ENCODE results near the gene XPO6. TPM values are rescaled to one million over a fixed set of nuclear protein-coding genes. Genes with fewer than 3 reads are reported as not detected.

XPO6 gene
- total and polyA plus RNA-seq, 12 donors = 61.1 to 194 (median 95.8) TPM

- TF ChIP-seq POLR2A (IDR thresholded peaks at IDR 0.05) = no peak
- TF ChIP-seq CTCF (IDR thresholded peaks at IDR 0.05) = peak in 2 of 6 experiments; percentile 13
These were observed 9.5 kb downstream of the XPO6 start for GRCh38 chr16:28202147-28202746.

GRCh38 chr16:28200661-28201060 is 11.1 kb downstream of the XPO6 start:
- no peak for DNase-seq
- WGBS, 4 donors = 77 to 92% (median 87%) methylated on average over 5 of the region's 5 CpGs
- Histone ChIP-seq H3K27me3 (no peaks in the 10 kb centered on the region), H3K27ac (no peak overlapping the region), H3K9me3 (replicated peaks in 1 of 3) (no peaks in the 10 kb centered on the region), H3K4me3 (no peak overlapping the region), H3K4me1 (replicated peaks in 1 of 2) (peaks cover 9 to 36% of the 10 kb centered on the region in 2 donors), H3K36me3 (replicated peaks in 1 of 2) (peaks cover 0 to 23% of the 10 kb centered on the region in 2 donors)
- no peak for TF ChIP-seq POLR2A (IDR thresholded peaks at IDR 0.05)
- no peak for TF ChIP-seq CTCF (IDR thresholded peaks at IDR 0.05)
- intact Hi-C loops (cut with DNase I) = no loop called here

More at GRCh38 chr16:28202147-28202746, 9.5 kb downstream of the XPO6 start:
- DNase-seq = peak in 2 of 7 donors; percentile 33 to 39
- intact Hi-C loops (cut with DNase I) = no loop called here
- Histone ChIP-seq H3K4me3 (no peak overlapping the region), H3K27ac (no peak overlapping the region), H3K4me1 (replicated peaks in 1 of 2) (peaks cover 10 to 36% of the 10 kb centered on the region in 2 donors), H3K27me3 (no peaks in the 10 kb centered on the region), H3K36me3 (replicated peaks in 1 of 2) (peaks cover 0 to 23% of the 10 kb centered on the region in 2 donors), H3K9me3 (replicated peaks in 1 of 3) (no peaks in the 10 kb centered on the region)
- WGBS, 4 donors = 52 to 74% (median 65%) methylated on average over 6 of the region's 6 CpGs

- peaks cover 0 to 19% of the 10 kb centered on the region in 2 donors for H3K4me1 ChIP-seq (replicated peaks in 1 of 2)
- 85 to 89% (median 87%) methylated on average over 5 of the region's 5 CpGs for WGBS, 4 donors
- peaks cover 0 to 5% of the 10 kb centered on the region in 2 donors for H3K36me3 ChIP-seq (replicated peaks in 1 of 2)
- no peak for DNase-seq
- no peak for TF ChIP-seq CTCF (IDR thresholded peaks at IDR 0.05)
- TF ChIP-seq POLR2A (IDR thresholded peaks at IDR 0.05) = no peak
- H3K27me3 ChIP-seq = no peaks in the 10 kb centered on the region
- H3K4me3 ChIP-seq = no peak overlapping the region
- no peak overlapping the region for H3K27ac ChIP-seq
- H3K9me3 ChIP-seq (replicated peaks in 1 of 3) = no peaks in the 10 kb centered on the region
- intact Hi-C loops (cut with DNase I) = no loop called here
These were observed 15.3 kb downstream of the XPO6 start for GRCh38 chr16:28196387-28196987.

GRCh38 chr16:28195859-28196258 is 15.9 kb downstream of the XPO6 start:
- WGBS, 4 donors = 96 to 100% (median 99%) methylated on average over 2 of the region's 2 CpGs
- no peak for TF ChIP-seq POLR2A (IDR thresholded peaks at IDR 0.05)
- TF ChIP-seq CTCF (IDR thresholded peaks at IDR 0.05) = no peak
- intact Hi-C loops (cut with DNase I) = no loop called here
- DNase-seq = no peak
- H3K4me1 ChIP-seq (replicated peaks in 1 of 2) = peaks cover 0 to 19% of the 10 kb centered on the region in 2 donors
- H3K27ac ChIP-seq = no peak overlapping the region
- no peaks in the 10 kb centered on the region for H3K9me3 ChIP-seq (replicated peaks in 1 of 3)
- H3K36me3 ChIP-seq (replicated peaks in 1 of 2) = no peaks in the 10 kb centered on the region
- no peak overlapping the region for H3K4me3 ChIP-seq
- H3K27me3 ChIP-seq = no peaks in the 10 kb centered on the region
